GM19240 (cell line): Measurements from ENCODE around the gene NKX6-2.
"Not testable (repeated sequence)": the region's sequence is repeated elsewhere in the genome, so short reads cannot be mapped to it uniquely, and the experiment has no call there.

Experiments used
- DNase-seq: peaks from one replicate; pipeline ENCODE4 v3.0.0; 2011; ENCODE audit warnings: low spot score; ENCODE audit not compliant: insufficient read length

The NKX6-2 gene

DNA sequence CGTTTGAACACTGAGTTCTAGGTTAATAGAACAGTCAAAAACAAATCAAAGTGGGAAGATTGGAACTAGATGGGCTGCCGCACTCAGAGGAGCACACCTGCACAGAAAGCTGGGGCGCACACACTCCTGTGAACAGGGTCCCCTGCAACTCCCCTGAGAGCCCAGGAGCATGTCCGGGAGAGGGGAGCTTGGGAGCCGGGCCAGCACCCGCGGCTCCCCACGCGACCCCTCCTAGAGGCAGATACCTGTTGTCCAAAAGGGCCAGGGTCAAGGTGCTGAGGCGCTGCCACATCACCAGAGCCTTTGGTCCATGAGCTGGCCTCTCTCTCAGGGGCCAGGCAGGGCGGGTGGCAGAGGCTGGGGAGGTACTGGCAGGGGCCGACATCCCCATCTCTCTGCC lies 5.6 kb downstream of the NKX6-2 start:
- DNase-seq, result no peak

GRCh38 chr10:132779549-132780294 lies 6.2 kb downstream of the NKX6-2 start:
- no peak for DNase-seq

DNA sequence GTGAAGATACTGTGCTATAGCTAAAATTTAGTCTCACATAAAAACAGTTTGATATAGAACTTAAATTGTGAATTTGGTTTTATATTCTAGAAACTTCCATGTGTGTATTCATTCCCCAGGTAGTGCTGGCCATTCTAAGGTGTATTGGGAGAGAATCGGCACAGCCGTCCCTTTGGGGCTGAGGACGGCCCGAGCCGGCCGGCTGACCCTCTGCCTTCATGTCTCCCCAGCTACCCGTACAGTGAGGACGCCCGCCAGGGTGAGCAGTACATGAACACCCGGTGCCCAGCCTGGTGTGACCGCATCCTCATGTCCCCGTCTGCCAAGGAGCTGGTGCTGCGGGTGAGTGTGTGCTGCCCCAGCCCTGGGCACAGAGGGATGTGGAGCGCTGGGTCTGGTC lies 8.5 kb downstream of the NKX6-2 start:
- no peak for DNase-seq

GRCh38 chr10:132776821-132777220 lies 9.1 kb downstream of the NKX6-2 start:
- DNase-seq, result no peak

GRCh38 chr10:132776186-132776585 lies 9.8 kb downstream of the NKX6-2 start:
- DNase-seq, result no peak

DNA sequence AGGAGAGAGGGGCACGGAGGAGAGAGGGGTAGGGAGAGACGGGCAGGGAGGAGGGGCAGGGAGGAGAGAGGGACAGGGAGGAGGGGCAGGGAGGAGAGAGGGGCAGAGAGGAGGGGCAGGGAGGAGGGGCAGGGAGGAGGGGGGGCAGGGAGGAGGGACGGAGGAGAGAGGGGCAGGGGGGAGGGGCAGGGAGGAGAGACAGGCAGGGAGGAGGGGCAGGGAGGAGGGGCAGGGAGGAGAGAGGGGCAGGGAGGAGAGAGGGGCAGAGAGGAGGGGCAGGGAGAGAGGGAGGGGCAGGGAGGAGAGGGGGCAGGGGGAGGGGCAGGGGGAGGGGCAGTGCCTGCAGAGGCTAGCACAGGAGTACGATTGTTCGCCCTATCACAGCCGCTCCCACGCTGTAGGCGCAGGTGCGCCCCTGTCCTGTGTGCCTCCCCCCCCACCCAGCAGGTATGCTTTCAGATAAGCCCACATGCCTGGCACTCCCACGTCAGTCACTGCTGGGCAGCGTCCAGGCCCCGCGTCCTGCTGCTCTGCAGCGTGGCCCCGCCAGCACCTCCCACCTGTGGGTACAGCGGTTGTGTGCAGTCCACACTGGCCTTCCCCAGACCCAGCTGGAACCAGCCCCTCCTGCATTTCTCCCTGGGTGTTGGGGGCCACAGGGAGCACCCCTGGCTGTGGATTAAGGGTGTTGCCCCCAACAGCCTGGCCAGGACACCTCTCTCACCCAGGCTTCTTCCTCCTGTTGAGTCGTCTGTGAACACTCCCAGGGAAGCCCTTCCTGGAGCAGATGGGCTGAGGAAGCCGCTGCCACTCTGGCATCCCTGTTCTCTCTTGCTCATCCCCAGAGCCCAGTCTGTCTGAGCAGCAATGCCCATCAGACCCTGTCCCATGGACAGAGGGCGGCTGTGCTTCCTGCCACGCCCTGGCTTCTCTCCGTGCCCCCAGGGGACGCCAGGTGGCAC lies 10.8 kb downstream of the NKX6-2 start:
- DNase-seq, result no peak

- DNase-seq, result no peak
These were observed 11.6 kb downstream of the NKX6-2 start for GRCh38 chr10:132774181-132774901.

GRCh38 chr10:132772816-132773215 lies 13.1 kb downstream of the NKX6-2 start:
- DNase-seq, result not testable (repeated sequence)

GRCh38 chr10:132770061-132771021 lies 15.6 kb downstream of the NKX6-2 start:
- DNase-seq, result no peak

- no peak for DNase-seq
These were observed 17.4 kb downstream of the NKX6-2 start for GRCh38 chr10:132768346-132769248.

GRCh38 chr10:132766291-132766690 lies 19.7 kb downstream of the NKX6-2 start:
- no peak for DNase-seq

DNA sequence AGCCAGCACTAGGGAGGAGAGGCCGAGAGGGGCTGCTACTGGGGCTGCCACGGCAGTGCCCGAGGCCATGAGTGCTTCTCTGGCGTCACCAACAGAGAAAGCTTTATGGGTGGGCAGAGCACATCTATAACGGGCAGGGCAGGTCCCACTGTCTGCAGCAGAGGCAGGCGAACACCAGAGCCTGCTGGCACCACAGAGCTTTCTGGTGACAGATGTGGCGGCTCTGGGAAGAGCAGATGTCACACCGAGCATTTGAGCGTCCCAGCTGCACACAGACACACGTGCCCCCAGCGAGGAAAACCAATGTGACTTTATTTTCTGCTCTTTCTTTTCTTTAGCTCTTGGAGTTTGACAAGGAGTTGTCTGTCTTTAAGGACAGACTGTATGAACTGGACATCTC lies 20.5 kb downstream of the NKX6-2 start:
- DNase-seq, result no peak

DNA sequence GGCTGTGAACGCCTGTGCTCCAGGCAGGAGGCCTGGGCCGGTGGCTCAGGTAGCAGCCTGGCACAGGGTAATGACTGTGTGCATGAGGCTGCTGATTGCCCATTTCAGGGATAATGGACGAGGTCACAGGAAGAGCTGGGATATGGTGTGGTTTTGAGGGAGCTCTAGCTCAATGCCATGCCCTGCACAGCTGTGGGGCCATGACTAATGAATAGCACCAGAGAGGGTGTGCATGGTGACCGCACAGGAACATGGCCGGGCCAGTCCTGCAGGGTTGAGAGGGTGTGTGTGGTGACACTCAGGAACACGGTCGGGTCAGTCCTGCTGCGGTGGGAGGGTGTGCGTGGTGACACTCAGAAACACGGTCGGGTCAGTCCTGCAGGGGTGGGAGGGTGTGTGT lies 21.8 kb downstream of the NKX6-2 start:
- DNase-seq, result no peak

GRCh38 chr10:132763545-132763944 lies 22.4 kb downstream of the NKX6-2 start:
- DNase-seq, result no peak

- DNase-seq, result no peak
These were observed 23.7 kb downstream of the NKX6-2 start for GRCh38 chr10:132762267-132762666.

- no peak for DNase-seq
These were observed 24.4 kb downstream of the NKX6-2 start for GRCh38 chr10:132761395-132762060.

GRCh38 chr10:132758865-132759264 lies 27.1 kb downstream of the NKX6-2 start:
- DNase-seq, result no peak

DNA sequence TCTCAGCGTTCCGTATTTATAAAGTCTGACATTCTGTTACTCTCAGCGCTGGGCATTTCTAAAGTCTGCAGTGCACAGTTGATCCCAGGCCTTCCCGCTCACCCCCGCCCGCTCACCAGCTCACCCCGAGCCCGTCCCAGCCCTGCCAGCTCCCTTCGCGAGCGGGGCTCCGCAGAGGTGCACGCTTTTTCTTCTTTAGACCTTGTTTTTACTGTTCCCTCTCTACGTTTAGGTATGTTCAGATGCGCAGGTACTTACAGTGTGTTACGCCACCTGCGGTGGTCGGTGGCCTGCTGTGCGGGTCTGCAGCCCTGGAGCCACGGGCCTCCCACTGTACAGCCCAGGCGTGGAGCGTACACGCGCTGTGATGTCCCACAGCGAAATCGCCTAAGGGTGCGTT lies 28.8 kb downstream of the NKX6-2 start:
- DNase-seq, result no peak

GRCh38 chr10:132756591-132756990 lies 29.4 kb downstream of the NKX6-2 start:
- DNase-seq, result no peak
